ENCODE data around the gene MYO5B. TPM values are rescaled to one million over a fixed set of nuclear protein-coding genes. Genes with fewer than 3 reads are reported as not detected.

The MYO5B gene
- polyA plus RNA-seq, 1 donor from 2014 or later, result 0.42 TPM

DNA sequence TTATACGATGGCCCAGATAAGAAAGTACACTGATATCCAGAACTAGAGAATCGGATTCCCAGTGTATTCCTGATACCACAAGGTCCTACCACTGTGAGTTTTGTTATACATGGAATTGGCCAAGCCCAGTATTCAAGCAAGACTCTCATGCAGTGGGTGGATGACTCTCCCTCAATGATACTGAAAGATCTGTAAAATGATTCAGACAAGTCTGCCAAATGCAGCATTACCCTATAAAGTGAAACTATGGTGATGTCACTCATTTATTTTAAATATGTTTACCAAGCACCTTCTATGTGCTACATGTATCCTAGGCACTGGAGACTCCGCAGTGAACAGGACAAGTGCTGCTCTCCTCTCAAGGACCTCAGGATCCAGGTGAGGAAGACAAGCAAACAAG is 22.6 kb downstream of the MYO5B start:
- Histone ChIP-seq H3K27me3 (ENCODE audit: insufficient read depth, low read depth, low read length) (peaks cover 3% of the 10 kb centered on the region), H2AFZ (ENCODE audit: low read depth, low read length) (no peak overlapping the region), H3K36me3 (ENCODE audit: insufficient read depth, low read length) (no peaks in the 10 kb centered on the region), H3K9me3 (ENCODE audit: low read length) (no peaks in the 10 kb centered on the region), H3K27ac (ENCODE audit: low read length) (no peak overlapping the region), H3F3A (ENCODE audit: insufficient read depth, low read length, poor library complexity, severe bottlenecking) (no peaks in the 10 kb centered on the region), H3K9me2 (ENCODE audit: insufficient read depth, low read length) (no peaks in the 10 kb centered on the region), H3K79me2 (replicated peaks; ENCODE audit: insufficient read depth, low read length) (no peaks in the 10 kb centered on the region), H3K4me2 (ENCODE audit: low read length) (no peak overlapping the region), H4K20me1 (ENCODE audit: insufficient read depth) (no peaks in the 10 kb centered on the region), H3K9ac (ENCODE audit: low read length) (no peak overlapping the region), H3K4me3 (ENCODE audit: low read length) (no peak overlapping the region)
- TF ChIP-seq, protein P1, sequence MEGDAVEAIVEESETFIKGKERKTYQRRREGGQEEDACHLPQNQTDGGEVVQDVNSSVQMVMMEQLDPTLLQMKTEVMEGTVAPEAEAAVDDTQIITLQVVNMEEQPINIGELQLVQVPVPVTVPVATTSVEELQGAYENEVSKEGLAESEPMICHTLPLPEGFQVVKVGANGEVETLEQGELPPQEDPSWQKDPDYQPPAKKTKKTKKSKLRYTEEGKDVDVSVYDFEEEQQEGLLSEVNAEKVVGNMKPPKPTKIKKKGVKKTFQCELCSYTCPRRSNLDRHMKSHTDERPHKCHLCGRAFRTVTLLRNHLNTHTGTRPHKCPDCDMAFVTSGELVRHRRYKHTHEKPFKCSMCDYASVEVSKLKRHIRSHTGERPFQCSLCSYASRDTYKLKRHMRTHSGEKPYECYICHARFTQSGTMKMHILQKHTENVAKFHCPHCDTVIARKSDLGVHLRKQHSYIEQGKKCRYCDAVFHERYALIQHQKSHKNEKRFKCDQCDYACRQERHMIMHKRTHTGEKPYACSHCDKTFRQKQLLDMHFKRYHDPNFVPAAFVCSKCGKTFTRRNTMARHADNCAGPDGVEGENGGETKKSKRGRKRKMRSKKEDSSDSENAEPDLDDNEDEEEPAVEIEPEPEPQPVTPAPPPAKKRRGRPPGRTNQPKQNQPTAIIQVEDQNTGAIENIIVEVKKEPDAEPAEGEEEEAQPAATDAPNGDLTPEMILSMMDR (IDR thresholded peaks at IDR 0.05; ENCODE audit: poor library complexity, severe bottlenecking), result no peak
- TF ChIP-seq EP300 (conservative IDR thresholded peaks at IDR 0.05; ENCODE audit: poor library complexity, severe bottlenecking), result no peak
- TF ChIP-seq TAF1 (IDR thresholded peaks at IDR 0.05; ENCODE audit: low read depth), result no peak
- no peak for TF ChIP-seq POLR2AphosphoS5 (IDR thresholded peaks at IDR 0.05)
- TF ChIP-seq, protein P2, sequence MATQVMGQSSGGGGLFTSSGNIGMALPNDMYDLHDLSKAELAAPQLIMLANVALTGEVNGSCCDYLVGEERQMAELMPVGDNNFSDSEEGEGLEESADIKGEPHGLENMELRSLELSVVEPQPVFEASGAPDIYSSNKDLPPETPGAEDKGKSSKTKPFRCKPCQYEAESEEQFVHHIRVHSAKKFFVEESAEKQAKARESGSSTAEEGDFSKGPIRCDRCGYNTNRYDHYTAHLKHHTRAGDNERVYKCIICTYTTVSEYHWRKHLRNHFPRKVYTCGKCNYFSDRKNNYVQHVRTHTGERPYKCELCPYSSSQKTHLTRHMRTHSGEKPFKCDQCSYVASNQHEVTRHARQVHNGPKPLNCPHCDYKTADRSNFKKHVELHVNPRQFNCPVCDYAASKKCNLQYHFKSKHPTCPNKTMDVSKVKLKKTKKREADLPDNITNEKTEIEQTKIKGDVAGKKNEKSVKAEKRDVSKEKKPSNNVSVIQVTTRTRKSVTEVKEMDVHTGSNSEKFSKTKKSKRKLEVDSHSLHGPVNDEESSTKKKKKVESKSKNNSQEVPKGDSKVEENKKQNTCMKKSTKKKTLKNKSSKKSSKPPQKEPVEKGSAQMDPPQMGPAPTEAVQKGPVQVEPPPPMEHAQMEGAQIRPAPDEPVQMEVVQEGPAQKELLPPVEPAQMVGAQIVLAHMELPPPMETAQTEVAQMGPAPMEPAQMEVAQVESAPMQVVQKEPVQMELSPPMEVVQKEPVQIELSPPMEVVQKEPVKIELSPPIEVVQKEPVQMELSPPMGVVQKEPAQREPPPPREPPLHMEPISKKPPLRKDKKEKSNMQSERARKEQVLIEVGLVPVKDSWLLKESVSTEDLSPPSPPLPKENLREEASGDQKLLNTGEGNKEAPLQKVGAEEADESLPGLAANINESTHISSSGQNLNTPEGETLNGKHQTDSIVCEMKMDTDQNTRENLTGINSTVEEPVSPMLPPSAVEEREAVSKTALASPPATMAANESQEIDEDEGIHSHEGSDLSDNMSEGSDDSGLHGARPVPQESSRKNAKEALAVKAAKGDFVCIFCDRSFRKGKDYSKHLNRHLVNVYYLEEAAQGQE (IDR thresholded peaks at IDR 0.05; ENCODE audit: borderline replicate concordance), result no peak
- TF ChIP-seq MXI1 (conservative IDR thresholded peaks at IDR 0.05; ENCODE audit: poor library complexity, severe bottlenecking), result no peak
- no peak for TF ChIP-seq RAD21 (conservative IDR thresholded peaks at IDR 0.05)
- no peak for TF ChIP-seq SMC3 (conservative IDR thresholded peaks at IDR 0.05; ENCODE audit: poor library complexity)
- TF ChIP-seq EZH2 (IDR thresholded peaks at IDR 0.05; ENCODE audit: borderline replicate concordance, insufficient read depth, low read length, poor library complexity, severe bottlenecking), result no peak

GRCh38 chr18:50171406-50171805 is 23.5 kb downstream of the MYO5B start:
- no peaks in the 10 kb centered on the region for H3K9me3 ChIP-seq (ENCODE audit: low read length)
- H3K79me2 ChIP-seq (replicated peaks; ENCODE audit: insufficient read depth, low read length), result no peaks in the 10 kb centered on the region
- no peak overlapping the region for H3K27ac ChIP-seq (ENCODE audit: low read length)
- no peak overlapping the region for H3K4me2 ChIP-seq (ENCODE audit: low read length)
- H3K4me3 ChIP-seq (ENCODE audit: low read length), result no peak overlapping the region
- no peaks in the 10 kb centered on the region for H3K9me2 ChIP-seq (ENCODE audit: insufficient read depth, low read length)
- no peak overlapping the region for H2AFZ ChIP-seq (ENCODE audit: low read depth, low read length)
- no peaks in the 10 kb centered on the region for H3K36me3 ChIP-seq (ENCODE audit: insufficient read depth, low read length)
- no peak for TF ChIP-seq POLR2AphosphoS5 (IDR thresholded peaks at IDR 0.05)
- no peak for TF ChIP-seq EP300 (conservative IDR thresholded peaks at IDR 0.05; ENCODE audit: poor library complexity, severe bottlenecking)
- TF ChIP-seq RAD21 (conservative IDR thresholded peaks at IDR 0.05), result no peak
- TF ChIP-seq EZH2 (IDR thresholded peaks at IDR 0.05; ENCODE audit: borderline replicate concordance, insufficient read depth, low read length, poor library complexity, severe bottlenecking), result no peak
- TF ChIP-seq, protein P1 (IDR thresholded peaks at IDR 0.05; ENCODE audit: poor library complexity, severe bottlenecking), result no peak
- TF ChIP-seq MXI1 (conservative IDR thresholded peaks at IDR 0.05; ENCODE audit: poor library complexity, severe bottlenecking), result no peak
- TF ChIP-seq, protein P2 (IDR thresholded peaks at IDR 0.05; ENCODE audit: borderline replicate concordance), result no peak
- TF ChIP-seq SMC3 (conservative IDR thresholded peaks at IDR 0.05; ENCODE audit: poor library complexity), result no peak
- no peak for TF ChIP-seq TAF1 (IDR thresholded peaks at IDR 0.05; ENCODE audit: low read depth)
- peaks cover 3% of the 10 kb centered on the region for H3K27me3 ChIP-seq (ENCODE audit: insufficient read depth, low read depth, low read length)
- no peaks in the 10 kb centered on the region for H3F3A ChIP-seq (ENCODE audit: insufficient read depth, low read length, poor library complexity, severe bottlenecking)
- H4K20me1 ChIP-seq (ENCODE audit: insufficient read depth), result no peaks in the 10 kb centered on the region
- H3K9ac ChIP-seq (ENCODE audit: low read length), result no peak overlapping the region
